Measurements from ENCODE around the gene PLAA.

PLAA gene

DNA sequence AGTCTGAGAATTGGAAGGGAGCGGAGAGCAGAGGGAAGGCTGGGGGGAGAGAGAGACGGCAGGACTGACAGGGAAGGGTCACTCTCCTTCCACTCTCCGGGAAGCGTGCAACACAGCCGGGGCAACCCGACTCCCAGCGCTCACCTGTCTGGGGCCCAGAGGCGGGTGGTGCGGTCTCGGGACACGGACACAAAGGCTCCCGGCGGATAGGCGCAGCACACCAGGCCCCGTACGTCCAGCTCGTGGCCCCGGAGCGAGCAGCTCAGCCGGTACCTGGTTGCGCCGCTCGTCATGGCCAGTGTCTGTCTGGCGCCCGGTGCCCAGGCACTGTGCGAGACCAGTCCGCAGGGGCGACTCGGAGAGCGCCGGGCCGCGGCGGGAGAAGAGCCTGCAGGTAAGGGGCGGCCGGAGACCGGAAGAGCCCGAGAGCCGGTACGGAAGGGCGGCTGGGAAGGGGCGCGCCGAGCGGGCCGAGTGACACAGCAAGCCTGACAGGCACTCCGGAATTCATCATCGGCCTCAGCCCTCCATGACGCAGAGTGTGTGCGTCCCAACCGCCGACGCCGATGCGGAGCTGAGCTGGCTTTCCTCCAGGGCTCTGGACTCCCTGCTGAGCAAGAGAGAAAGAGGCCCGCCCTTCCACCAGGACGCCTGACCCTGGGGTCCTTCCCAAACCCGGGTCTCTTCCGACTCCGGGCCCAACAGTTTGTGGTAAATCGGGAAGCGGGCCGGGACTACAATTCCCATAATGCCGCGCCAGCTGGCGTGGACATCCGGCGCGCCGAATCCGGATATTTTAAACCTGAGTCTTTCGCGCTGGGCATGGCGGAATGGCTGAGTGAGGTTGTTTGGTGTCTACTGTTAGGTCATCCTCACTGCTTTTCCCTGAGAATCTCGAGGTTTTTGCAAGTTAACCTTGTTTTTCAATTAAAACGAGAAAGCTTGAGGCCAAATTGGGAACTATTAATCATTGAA lies at the start of gene PLAA:
Gene PLAA (minus strand): TSS at position 490 of the 975 bp plus-strand sequence. CDS start 197 bp downstream, at position 293.
- peak within 1 kb of the TSS; percentile 100 for H3K4me3 ChIP-seq (ENCODE audit: low read depth, low read length)
- TF ChIP-seq, protein P1, sequence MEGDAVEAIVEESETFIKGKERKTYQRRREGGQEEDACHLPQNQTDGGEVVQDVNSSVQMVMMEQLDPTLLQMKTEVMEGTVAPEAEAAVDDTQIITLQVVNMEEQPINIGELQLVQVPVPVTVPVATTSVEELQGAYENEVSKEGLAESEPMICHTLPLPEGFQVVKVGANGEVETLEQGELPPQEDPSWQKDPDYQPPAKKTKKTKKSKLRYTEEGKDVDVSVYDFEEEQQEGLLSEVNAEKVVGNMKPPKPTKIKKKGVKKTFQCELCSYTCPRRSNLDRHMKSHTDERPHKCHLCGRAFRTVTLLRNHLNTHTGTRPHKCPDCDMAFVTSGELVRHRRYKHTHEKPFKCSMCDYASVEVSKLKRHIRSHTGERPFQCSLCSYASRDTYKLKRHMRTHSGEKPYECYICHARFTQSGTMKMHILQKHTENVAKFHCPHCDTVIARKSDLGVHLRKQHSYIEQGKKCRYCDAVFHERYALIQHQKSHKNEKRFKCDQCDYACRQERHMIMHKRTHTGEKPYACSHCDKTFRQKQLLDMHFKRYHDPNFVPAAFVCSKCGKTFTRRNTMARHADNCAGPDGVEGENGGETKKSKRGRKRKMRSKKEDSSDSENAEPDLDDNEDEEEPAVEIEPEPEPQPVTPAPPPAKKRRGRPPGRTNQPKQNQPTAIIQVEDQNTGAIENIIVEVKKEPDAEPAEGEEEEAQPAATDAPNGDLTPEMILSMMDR (IDR thresholded peaks at IDR 0.05; ENCODE audit: low read depth, low read length, missing control alignments): peak; percentile 22
- DNase-seq (ENCODE audit: low read depth): peak; percentile 74

DNA sequence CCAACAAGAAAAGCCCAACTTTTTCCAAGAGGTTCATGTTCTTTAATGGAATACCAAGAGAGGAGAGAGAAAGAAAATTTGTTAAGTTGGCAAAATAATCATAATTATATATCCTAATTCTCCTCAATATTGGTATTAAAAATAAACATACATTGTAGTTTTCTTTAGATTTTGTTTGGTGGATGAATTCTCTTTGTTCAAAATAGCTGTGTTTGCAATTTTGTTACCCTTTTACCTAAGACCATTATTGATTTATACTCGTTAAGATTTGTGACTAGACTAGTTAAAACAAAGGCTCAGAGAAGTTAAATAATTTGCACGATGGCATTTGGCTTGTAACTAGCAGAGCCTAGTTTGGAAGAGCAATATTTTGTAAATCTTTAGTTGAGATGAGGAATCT lies 48.8 kb upstream of the PLAA start:
- no peak for DNase-seq (ENCODE audit: low read depth)
- no peak overlapping the region for H3K4me3 ChIP-seq (ENCODE audit: low read depth, low read length)
- TF ChIP-seq, protein P1 (IDR thresholded peaks at IDR 0.05; ENCODE audit: low read depth, low read length, missing control alignments): no peak

DNA sequence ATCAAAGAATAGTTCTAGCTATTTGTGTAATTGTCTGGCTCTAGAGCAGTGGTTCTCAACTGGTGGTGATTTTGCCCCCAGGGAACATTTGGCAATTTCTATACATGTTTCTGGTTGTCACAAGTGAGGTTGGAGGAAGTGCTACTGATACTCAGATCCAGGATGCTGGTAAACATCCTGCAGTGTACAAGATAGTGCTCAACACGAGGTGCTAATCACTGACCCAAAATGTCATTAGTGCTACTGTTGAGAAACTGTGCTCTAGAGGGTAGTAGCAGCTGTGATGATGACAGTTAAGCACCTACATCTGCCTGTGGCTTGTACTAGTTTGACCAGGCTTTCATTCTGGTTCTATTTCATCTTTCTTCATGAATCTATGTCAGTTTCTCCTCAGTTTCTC lies 36.3 kb upstream of the PLAA start:
- TF ChIP-seq, protein P1 (IDR thresholded peaks at IDR 0.05; ENCODE audit: low read depth, low read length, missing control alignments): no peak
- no peak for DNase-seq (ENCODE audit: low read depth)
- no peak overlapping the region for H3K4me3 ChIP-seq (ENCODE audit: low read depth, low read length)

GRCh38 chr9:26975728-26976707 lies 29.0 kb upstream of the PLAA start:
- TF ChIP-seq, protein P1 (IDR thresholded peaks at IDR 0.05; ENCODE audit: low read depth, low read length, missing control alignments): peak; percentile 15
- no peak for DNase-seq (ENCODE audit: low read depth)
- no peak overlapping the region for H3K4me3 ChIP-seq (ENCODE audit: low read depth, low read length)

DNA sequence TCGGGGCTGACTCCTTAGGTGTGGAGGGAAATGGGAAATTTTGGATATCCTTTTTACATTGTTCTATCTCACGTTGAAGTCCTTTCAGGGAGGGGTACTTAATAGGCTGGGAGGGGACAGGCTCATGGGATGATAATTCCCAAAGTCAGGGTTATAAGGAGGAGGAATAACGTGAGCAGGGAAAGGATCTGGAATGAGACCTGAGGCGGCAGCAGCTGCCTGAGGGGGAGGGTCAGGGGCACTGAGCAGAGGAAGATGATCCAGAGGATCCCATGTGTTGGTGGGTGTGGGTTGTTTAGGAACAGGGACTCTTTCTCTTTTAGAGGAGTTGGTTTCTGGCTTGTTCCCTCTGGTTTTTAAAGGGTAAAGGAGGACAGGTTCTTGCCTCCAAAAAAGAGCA lies 27.9 kb upstream of the PLAA start:
- no peak overlapping the region for H3K4me3 ChIP-seq (ENCODE audit: low read depth, low read length)
- TF ChIP-seq, protein P1 (IDR thresholded peaks at IDR 0.05; ENCODE audit: low read depth, low read length, missing control alignments): no peak

DNA sequence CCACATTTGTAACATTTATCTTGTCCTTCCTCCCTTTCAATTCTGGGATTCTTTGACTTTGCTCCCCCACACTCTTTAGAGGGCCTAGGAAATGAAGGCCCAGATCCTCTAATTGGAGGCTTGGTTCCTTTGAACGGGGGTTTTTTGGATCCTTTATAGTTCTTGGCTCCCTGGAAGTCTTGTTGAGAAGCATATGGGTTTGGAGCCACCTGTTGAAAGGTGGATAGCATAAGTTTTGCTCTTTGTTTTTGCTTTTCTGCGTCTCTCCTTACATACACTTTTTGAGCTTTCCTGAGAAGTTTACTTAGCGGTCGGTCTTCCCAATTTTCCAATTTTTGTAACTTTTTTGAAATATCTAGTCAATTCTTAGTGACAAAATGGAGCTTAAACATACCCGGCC lies 26.9 kb upstream of the PLAA start:
- TF ChIP-seq, protein P1 (IDR thresholded peaks at IDR 0.05; ENCODE audit: low read depth, low read length, missing control alignments): no peak
- no peak for DNase-seq (ENCODE audit: low read depth)
- H3K4me3 ChIP-seq (ENCODE audit: low read depth, low read length): no peak overlapping the region

More for the DNA sequence above, 27.9 kb upstream of the PLAA start:
- no peak for DNase-seq (ENCODE audit: low read depth)

Measured in GM12864 (cell line).